ENCODE results near the gene PSME3IP1. TPM values are rescaled to one million over a fixed set of nuclear protein-coding genes. Genes with fewer than 3 reads are reported as not detected.

PSME3IP1 gene
- 10 to 100 TPM; 32.9 to 75.0 (median 66.5) TPM for total RNA-seq
- 100 to 1,000 TPM in 1 of 3 donors, 10 to 100 TPM in 2; 67.9 to 129 (median 78.6) TPM for polyA plus RNA-seq
- long read RNA-seq, donor 1, transcript FAM192A-201 (7 exons, 2,848 nt) = major isoform, 8 of 13 reads
- long read RNA-seq, donor 1, partial matches to known transcripts = 0 of 13 reads
- long read RNA-seq, donor 1, other reads (novel, unspliced or antisense) = 0 of 13 reads
- long read RNA-seq, donor 2, partial matches to known transcripts = 0 of 5 reads
- long read RNA-seq, donor 2, other reads (novel, unspliced or antisense) = 0 of 5 reads
- long read RNA-seq, donor 3, partial matches to known transcripts = 0 of 5 reads
- long read RNA-seq, donor 3, other reads (novel, unspliced or antisense) = 0 of 5 reads
- long read RNA-seq, donor 4, transcript FAM192A-201 (7 exons, 2,848 nt) = major isoform, 10 of 26 reads
- long read RNA-seq, donor 4, partial matches to known transcripts = 6 of 26 reads
- long read RNA-seq, donor 4, other reads (novel, unspliced or antisense) = 9 of 26 reads
- long read RNA-seq, donor 5, transcript FAM192A-201 (7 exons, 2,848 nt) = major isoform, 10 of 35 reads
- long read RNA-seq, donor 5, partial matches to known transcripts = 4 of 35 reads
- long read RNA-seq, donor 5, other reads (novel, unspliced or antisense) = 18 of 35 reads
- long read RNA-seq, donor 6, transcript FAM192A-201 (7 exons, 2,848 nt) = major isoform, 7 of 16 reads
- long read RNA-seq, donor 6, partial matches to known transcripts = 1 of 16 reads
- long read RNA-seq, donor 6, other reads (novel, unspliced or antisense) = 7 of 16 reads
- long read RNA-seq, donor 7, partial matches to known transcripts = 0 of 6 reads
- long read RNA-seq, donor 7, other reads (novel, unspliced or antisense) = 0 of 6 reads
- long read RNA-seq, donor 8, transcript FAM192A-201 (7 exons, 2,848 nt) = major isoform, 12 of 273 reads
- long read RNA-seq, donor 8, partial matches to known transcripts = 124 of 273 reads
- long read RNA-seq, donor 8, other reads (novel, unspliced or antisense) = 132 of 273 reads
- long read RNA-seq, donor 9, partial matches to known transcripts = 6 of 11 reads
- long read RNA-seq, donor 9, other reads (novel, unspliced or antisense) = 0 of 11 reads
- long read RNA-seq, donor 10, transcript FAM192A-201 (7 exons, 2,848 nt) = major isoform, 12 of 223 reads
- long read RNA-seq, donor 10, partial matches to known transcripts = 137 of 223 reads
- long read RNA-seq, donor 10, other reads (novel, unspliced or antisense) = 72 of 223 reads

GRCh38 chr16:57185945-57186871 is at the start of gene PSME3IP1, which contains the start of gene RSPRY1:
Gene PSME3IP1, minus strand, starts transcription at chr16:57186039. Its CDS starts 12,185 bp downstream, at chr16:57173854.
Gene RSPRY1, plus strand, starts transcription at chr16:57186329. Its CDS starts 18,330 bp downstream, at chr16:57204659.
- Histone ChIP-seq H3K4me1 (replicated peaks in 1 of 2) (peaks cover 9 to 27% of the 10 kb centered on the region in 2 donors), H3K9me3 (replicated peaks in 1 of 3) (no peaks in the 10 kb centered on the region), H3K27me3 (no peaks in the 10 kb centered on the region), H3K27ac (peak within 1 kb of the TSS; percentile 84 to 98 (median 91)), H3K4me3 (peak within 1 kb of the TSS; percentile 77 to 98 (median 90)), H3K36me3 (replicated peaks in 1 of 2) (no peaks in the 10 kb centered on the region)
- WGBS, 4 donors = 0 to 1% (median 0%) methylated on average over 38 to 64 of the region's 64 CpGs
- intact Hi-C loops (cut with DNase I) = no loop called here
- TF ChIP-seq POLR2A (IDR thresholded peaks at IDR 0.05) = peak; percentile 50 to 85
- no peak for TF ChIP-seq CTCF (IDR thresholded peaks at IDR 0.05)
- peak; percentile 99 to 100 (median 99) for DNase-seq

DNA sequence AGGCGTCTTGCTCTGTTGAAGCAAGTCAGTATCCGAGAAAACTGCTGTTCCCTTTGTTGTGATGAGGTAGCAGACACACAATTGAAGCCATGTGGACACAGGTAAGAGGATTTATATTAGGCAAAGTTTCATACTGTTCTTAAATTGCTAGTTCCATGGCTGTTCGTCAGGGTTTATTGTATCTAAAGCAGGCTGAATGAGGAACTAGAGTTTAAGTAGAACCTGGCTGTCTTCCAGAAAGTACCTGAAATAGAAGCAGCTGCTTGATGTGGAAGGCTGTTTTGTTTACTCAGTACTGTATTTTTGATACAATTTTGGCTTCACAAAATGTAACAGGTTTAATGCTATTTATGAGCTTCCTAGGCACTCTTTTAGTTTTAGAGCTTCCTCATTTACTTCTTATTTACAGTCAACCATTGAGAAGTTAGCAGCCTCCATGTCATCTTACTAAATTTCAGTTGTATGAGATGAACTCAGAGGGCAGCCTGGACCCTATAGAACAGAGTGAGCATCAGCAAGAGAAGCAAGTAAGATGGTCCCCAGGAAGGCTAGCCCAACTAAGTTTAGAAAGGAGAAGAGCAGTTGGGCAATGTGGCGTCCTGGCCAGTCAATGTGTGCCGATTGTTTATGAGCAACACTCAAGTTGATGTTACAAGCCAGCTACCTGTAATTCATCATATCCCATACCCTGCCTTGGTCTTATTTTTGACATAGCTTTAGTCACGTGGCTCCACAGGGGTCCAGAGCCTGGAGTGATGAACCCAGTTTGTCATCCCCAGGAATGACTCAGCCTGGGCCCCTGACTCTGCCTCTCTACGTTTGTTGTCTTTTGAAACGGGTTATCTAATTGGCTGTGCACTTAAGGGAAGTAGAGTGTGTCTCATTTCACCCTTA is 49.5 kb upstream of the PSME3IP1 start:
- H3K9me3 ChIP-seq (replicated peaks in 1 of 3) = no peaks in the 10 kb centered on the region
- peaks cover 0 to 5% of the 10 kb centered on the region in 2 donors for H3K4me1 ChIP-seq (replicated peaks in 1 of 2)
- peaks cover 0 to 64% of the 10 kb centered on the region in 2 donors for H3K36me3 ChIP-seq (replicated peaks in 1 of 2)
- WGBS, 4 donors = 84 to 87% (median 86%) methylated on average over 7 to 8 of the region's 8 CpGs
- DNase-seq = no peak
- TF ChIP-seq CTCF (IDR thresholded peaks at IDR 0.05) (no peak), POLR2A (IDR thresholded peaks at IDR 0.05) (no peak)
- H3K4me3 ChIP-seq = no peak overlapping the region
- H3K27ac ChIP-seq = no peak overlapping the region
- no peaks in the 10 kb centered on the region for H3K27me3 ChIP-seq
- intact Hi-C loops (cut with DNase I) = no loop called here

DNA sequence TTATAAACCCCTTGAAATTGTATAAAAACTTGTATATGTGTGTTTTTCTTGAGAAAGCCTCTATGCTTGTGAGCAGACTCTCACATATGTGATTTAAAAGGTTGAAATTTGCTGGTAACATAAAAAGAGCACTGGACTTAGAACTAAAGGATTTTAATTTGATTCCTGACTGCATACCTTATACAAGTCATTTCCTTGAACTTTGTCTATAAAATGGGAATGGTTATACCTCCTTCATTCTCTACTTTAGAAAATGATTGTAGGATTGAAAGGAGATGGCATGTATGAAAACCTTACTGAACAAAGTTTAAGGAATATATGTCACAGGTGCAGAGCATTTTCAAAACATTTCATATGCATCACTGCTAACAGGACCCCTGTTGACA is 48.9 kb upstream of the PSME3IP1 start:
- Histone ChIP-seq H3K9me3 (replicated peaks in 1 of 3) (no peaks in the 10 kb centered on the region), H3K36me3 (replicated peaks in 1 of 2) (peaks cover 0 to 65% of the 10 kb centered on the region in 2 donors), H3K27me3 (no peaks in the 10 kb centered on the region), H3K4me1 (replicated peaks in 1 of 2) (peaks cover 0 to 5% of the 10 kb centered on the region in 2 donors), H3K27ac (no peak overlapping the region), H3K4me3 (no peak overlapping the region)
- intact Hi-C loops (cut with DNase I) = no loop called here
- TF ChIP-seq POLR2A (IDR thresholded peaks at IDR 0.05) (no peak), CTCF (IDR thresholded peaks at IDR 0.05) (no peak)
- DNase-seq = no peak

Data from adrenal gland (tissue), 19 donors.